Esophagus squamous epithelium (tissue), 4 donors: ENCODE data around the gene POGLUT2.

Source experiments
- POLR2A ChIP-seq, 4 donors: fragments of 450-650 bp; IDR thresholded peaks; one replicate each; pipeline ENCODE4 v1.6.1; 2017; ENCODE audit warnings: antibody characterized with exemption in 4 of 4, mild to moderate bottlenecking in 4 of 4, moderate library complexity in 3 of 4
- TF ChIP-seq, protein P1 (sequence below), 6 experiments: fragments of 450-650 bp in 4 of 6; fragments of 200-600 bp in 2 of 6; sonication (generic) in 2 of 6; IDR thresholded peaks; one replicate each; pipeline ENCODE4 v1.5.1; 2016 to 2019; ENCODE audit warnings: antibody characterized with exemption in 6 of 6, mild to moderate bottlenecking in 4 of 6, moderate library complexity in 4 of 6

DNA sequence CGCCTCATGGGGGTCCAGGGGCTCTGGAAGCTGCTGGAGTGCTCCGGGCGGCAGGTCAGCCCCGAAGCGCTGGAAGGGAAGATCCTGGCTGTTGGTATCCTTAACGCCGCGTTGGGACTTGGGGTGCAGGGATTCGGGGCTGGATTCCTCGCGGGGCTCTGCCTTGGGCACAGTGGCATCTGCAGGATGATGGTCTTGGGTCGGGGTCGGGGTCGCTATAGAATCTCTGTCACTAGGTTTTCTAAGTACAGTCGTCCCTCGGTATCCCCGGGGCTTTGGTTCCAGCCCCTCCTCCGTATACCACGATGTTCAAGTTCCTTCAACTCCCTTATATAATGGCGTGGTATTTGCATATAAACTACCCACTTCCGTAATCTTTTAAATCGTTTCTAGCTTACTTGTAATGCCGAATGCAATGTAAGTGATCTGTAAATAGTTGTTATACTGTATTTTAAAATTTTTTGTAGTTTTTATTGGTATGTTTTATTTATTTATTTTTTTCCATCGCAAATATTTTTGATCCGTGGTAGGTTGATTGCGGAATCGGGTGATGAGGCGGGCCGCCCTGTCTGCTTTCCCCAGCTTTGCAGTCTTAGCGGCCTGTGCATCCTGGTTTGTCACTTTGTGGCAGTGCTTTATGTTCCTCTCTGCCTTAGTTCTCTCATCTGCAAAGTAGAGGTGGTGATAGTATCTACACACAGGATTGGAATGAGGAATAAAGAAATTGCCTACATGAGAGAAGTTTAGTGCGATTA is 47.7 kb upstream of the POGLUT2 start:
- TF ChIP-seq, protein P1, sequence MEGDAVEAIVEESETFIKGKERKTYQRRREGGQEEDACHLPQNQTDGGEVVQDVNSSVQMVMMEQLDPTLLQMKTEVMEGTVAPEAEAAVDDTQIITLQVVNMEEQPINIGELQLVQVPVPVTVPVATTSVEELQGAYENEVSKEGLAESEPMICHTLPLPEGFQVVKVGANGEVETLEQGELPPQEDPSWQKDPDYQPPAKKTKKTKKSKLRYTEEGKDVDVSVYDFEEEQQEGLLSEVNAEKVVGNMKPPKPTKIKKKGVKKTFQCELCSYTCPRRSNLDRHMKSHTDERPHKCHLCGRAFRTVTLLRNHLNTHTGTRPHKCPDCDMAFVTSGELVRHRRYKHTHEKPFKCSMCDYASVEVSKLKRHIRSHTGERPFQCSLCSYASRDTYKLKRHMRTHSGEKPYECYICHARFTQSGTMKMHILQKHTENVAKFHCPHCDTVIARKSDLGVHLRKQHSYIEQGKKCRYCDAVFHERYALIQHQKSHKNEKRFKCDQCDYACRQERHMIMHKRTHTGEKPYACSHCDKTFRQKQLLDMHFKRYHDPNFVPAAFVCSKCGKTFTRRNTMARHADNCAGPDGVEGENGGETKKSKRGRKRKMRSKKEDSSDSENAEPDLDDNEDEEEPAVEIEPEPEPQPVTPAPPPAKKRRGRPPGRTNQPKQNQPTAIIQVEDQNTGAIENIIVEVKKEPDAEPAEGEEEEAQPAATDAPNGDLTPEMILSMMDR (IDR thresholded peaks at IDR 0.05): peak in 2 of 6 experiments; percentile 21
- TF ChIP-seq POLR2A (IDR thresholded peaks at IDR 0.05): no peak
